K562 (cell line): ENCODE results near the gene LILRA6. TPM values are rescaled to one million over a fixed set of nuclear protein-coding genes. Genes with fewer than 3 reads are reported as not detected.
A peak's percentile ranks its signal among the peaks of the same experiment; 100 is the strongest.

Experiments used
- ARNT ChIP-seq, 2 experiments: fragments of 450-650 bp; IDR thresholded peaks; 2 replicates each; pipeline ENCODE4 v1.6.1; 2016; ENCODE audit warnings: mild to moderate bottlenecking in 1 of 2
- CEBPG ChIP-seq, 3 experiments: fragments of 200-800 bp in 1 of 3; sonication (Bioruptor generic) in 1 of 3; sonication (generic) in 1 of 3; formaldehyde crosslinking in 1 of 3; IDR thresholded peaks in 2 of 3; conservative IDR thresholded peaks in 1 of 3; 2 replicates each; pipeline versions ENCODE4 v1.6.1 to v1.8.0; 2016 to 2022; ENCODE audit warnings: missing compliant biosample characterization in 2 of 3, missing genetic modification characterization in 2 of 3, mild to moderate bottlenecking in 1 of 3, missing genetic modification reagents in 1 of 3
- DIDO1 ChIP-seq: fragments of 450-650 bp; IDR thresholded peaks from 2 replicates; pipeline ENCODE4 v1.6.1; 2016; ENCODE audit warnings: low read depth, missing biosample characterization, missing genetic modification characterization
- HDAC1 ChIP-seq, 2 experiments: fragments of 450-650 bp; IDR thresholded peaks; 2 replicates each; pipeline ENCODE4 v1.6.1; 2016 to 2017; ENCODE audit warnings: inconsistent platforms in 1 of 2, mild to moderate bottlenecking in 1 of 2, moderate library complexity in 1 of 2
- MAZ ChIP-seq, 2 experiments: fragments of 450-650 bp in 1 of 2; sonication (generic) in 1 of 2; formaldehyde crosslinking; IDR thresholded peaks in 1 of 2; conservative IDR thresholded peaks in 1 of 2; 2 replicates each; pipeline versions ENCODE4 v1.4.0 to v1.5.0; 2020; ENCODE audit warnings: mild to moderate bottlenecking in 1 of 2, missing genetic modification reagents in 1 of 2
- NCOA6 ChIP-seq: fragments of 450-650 bp; IDR thresholded peaks from 2 replicates; pipeline ENCODE4 v1.6.1; 2017; ENCODE audit warnings: mild to moderate bottlenecking
- NFYB ChIP-seq: IDR thresholded peaks from 2 replicates; pipeline ENCODE4 v1.6.1; 2011; ENCODE audit warnings: mild to moderate bottlenecking, moderate library complexity; ENCODE audit not compliant: insufficient read length; ENCODE audit errors: extremely low read depth
- POU5F1 ChIP-seq: fragments of 150-350 bp; IDR thresholded peaks from 2 replicates; pipeline ENCODE4 v1.6.1; 2014; ENCODE audit warnings: borderline replicate concordance, low read length, low read depth, mild to moderate bottlenecking; ENCODE audit not compliant: partially characterized antibody
- RCOR1 ChIP-seq, 2 experiments: IDR thresholded peaks; 2 replicates each; pipeline ENCODE4 v1.6.1; 2012; ENCODE audit warnings: low read depth in 2 of 2, low read length in 2 of 2, borderline replicate concordance in 1 of 2, improper control_type of control experiment in 1 of 2
- RFX5 ChIP-seq: IDR thresholded peaks from 2 replicates; pipeline ENCODE4 v1.6.1; 2011; ENCODE audit warnings: low read depth, mild to moderate bottlenecking, improper control_type of control experiment, low read length
- RNF2 ChIP-seq: sonication (generic); IDR thresholded peaks from 2 replicates; pipeline ENCODE4 v1.6.1; 2016
- TFE3 ChIP-seq: fragments of 450-650 bp; formaldehyde crosslinking; IDR thresholded peaks from 2 replicates; pipeline ENCODE4 v1.4.0; 2020; ENCODE audit warnings: mild to moderate bottlenecking, mixed read lengths
- TGIF2 ChIP-seq: sonication (generic); formaldehyde crosslinking; IDR thresholded peaks from 2 replicates; pipeline ENCODE4 v1.8.1; 2022; ENCODE audit warnings: mild to moderate bottlenecking, missing genetic modification reagents, moderate library complexity
- TRIM24 ChIP-seq, 2 experiments: fragments of 450-650 bp; IDR thresholded peaks; 2 replicates each; pipeline ENCODE4 v1.6.1; 2016
- YBX1 ChIP-seq: fragments of 450-650 bp; IDR thresholded peaks from 2 replicates; pipeline ENCODE4 v1.7.1; 2016; ENCODE audit warnings: mild to moderate bottlenecking
- ZBTB9 ChIP-seq: fragments of 450-650 bp; formaldehyde crosslinking; IDR thresholded peaks from 2 replicates; pipeline ENCODE4 v1.4.0; 2020; ENCODE audit warnings: mild to moderate bottlenecking, moderate library complexity
- ZNF124 ChIP-seq: sonication (generic); formaldehyde crosslinking; IDR thresholded peaks from 2 replicates; pipeline ENCODE4 v1.8.1; 2022; ENCODE audit warnings: missing genetic modification reagents
- ZNF184 ChIP-seq: sonication (generic); formaldehyde crosslinking; IDR thresholded peaks from 2 replicates; pipeline ENCODE4 v1.5.0; 2020; ENCODE audit warnings: missing genetic modification reagents
- ZNF507 ChIP-seq: conservative IDR thresholded peaks from 2 replicates; pipeline ENCODE4 v1.6.1; 2017; ENCODE audit warnings: missing genetic modification characterization, missing compliant biosample characterization
- ZNF512 ChIP-seq: IDR thresholded peaks from 2 replicates; pipeline ENCODE4 v1.6.1; 2016; ENCODE audit warnings: missing genetic modification characterization, missing compliant biosample characterization
- ZNF551 ChIP-seq: fragments of 250-450 bp; sonication (Bioruptor Pico); IDR thresholded peaks from 2 replicates; pipeline ENCODE4 v1.5.0; 2021; ENCODE audit warnings: mild to moderate bottlenecking, moderate library complexity
- ZNF707 ChIP-seq: fragments of 250-450 bp; sonication (Bioruptor Pico); conservative IDR thresholded peaks from 2 replicates; pipeline ENCODE4 v1.8.0; 2022; ENCODE audit warnings: inconsistent platforms, mild to moderate bottlenecking, moderate library complexity
- polyA plus RNA-seq, 8 experiments: library from polyadenylated mRNA; depleted of rRNA in 4 of 8; stranded (reverse) in 5 of 8; unstranded in 3 of 8; fragments of >200 nt; fragmentation: Nextera tagmentation in 2 of 8; fragmentation: Illumina TruSeq in 1 of 8; extraction: Ambion mirVana in 2 of 8; extraction: Trizol in 1 of 8; gene quantifications; 2 replicates each; pipeline versions ENCODE4 v1.2.1 to v1.2.3, GENCODE V29; 2011 to 2014; ENCODE audit warnings: inconsistent platforms in 1 of 8, missing spikeins in 1 of 8
- total RNA-seq, 7 experiments: library from RNA; depleted of rRNA in 6 of 7; stranded (reverse); fragments of >200 nt in 6 of 7; fragmentation: Illumina TruSeq in 2 of 7; extraction: Trizol in 2 of 7; gene quantifications; 2 replicates each; pipeline versions ENCODE4 v1.2.1 to v1.2.3, GENCODE V29; 2011 to 2021; ENCODE audit warnings: low replicate concordance in 1 of 7

LILRA6 gene
- total and polyA plus RNA-seq, 9 of the 15 experiments (the other 6 are each of a cell fraction or from before 2014, with no cell fraction given) = 0.03 TPM; not detected in 8

- no peak for TF ChIP-seq POU5F1
- no peak for TF ChIP-seq ZNF512 (tag)
- TF ChIP-seq RCOR1 (IDR thresholded peaks at IDR 0.05; ENCODE audit: borderline replicate concordance in 1 of 2, low read depth in 2 of 2, low read length in 2 of 2) = peak; percentile 84 to 95; a peak in 3 of 4 replicates
- peak; percentile 69; the same call in 1 of the 2 replicates for TF ChIP-seq ZBTB9 (CRISPR knock-in tag)
- TF ChIP-seq ARNT (IDR thresholded peaks at IDR 0.05) = peak; percentile 66 to 86; a peak in 2 of 4 replicates
- no peak for TF ChIP-seq ZNF507 (tag)
- TF ChIP-seq DIDO1 = no peak
- TF ChIP-seq TRIM24 (IDR thresholded peaks at IDR 0.05) = peak; percentile 88 to 91
- TF ChIP-seq CEBPG (CRISPR knock-in tag; IDR thresholded peaks at IDR 0.05) = peak; percentile 99
- peak; percentile 98 for TF ChIP-seq CEBPG (tag; conservative IDR thresholded peaks at IDR 0.05 in 1 of 2, IDR thresholded peaks at IDR 0.05 in 1 of 2)
- peak; percentile 97 for TF ChIP-seq RNF2
- TF ChIP-seq TFE3 (CRISPR knock-in tag) = peak; percentile 33; the same call in 1 of the 2 replicates
- TF ChIP-seq TGIF2 = no peak
- TF ChIP-seq ZNF124 (CRISPR knock-in tag) = no peak
- peak; percentile 50 to 65; a peak in 1 of 4 replicates for TF ChIP-seq MAZ (CRISPR knock-in tag; conservative IDR thresholded peaks at IDR 0.05 in 1 of 2, IDR thresholded peaks at IDR 0.05 in 1 of 2)
- TF ChIP-seq ZNF551 (CRISPR knock-in tag) = no peak
- peak in 1 of 2 experiments; percentile 97; a peak in 3 of 4 replicates for TF ChIP-seq HDAC1 (IDR thresholded peaks at IDR 0.05)
- TF ChIP-seq YBX1 = no peak
- no peak for TF ChIP-seq NFYB
- no peak for TF ChIP-seq ZNF707 (CRISPR knock-in tag)
- no peak for TF ChIP-seq NCOA6
- TF ChIP-seq RFX5 = no peak; the same call in 1 of the 2 replicates
- TF ChIP-seq ZNF184 (CRISPR knock-in tag) = no peak
Measured at GRCh38 chr19:54207983-54208783, 34.4 kb downstream of the LILRA6 start (continued).
